ENCODE measurements around the gene GPR137. TPM values are rescaled to one million over a fixed set of nuclear protein-coding genes. Genes with fewer than 3 reads are reported as not detected.
"Not testable (repeated sequence)": the region's sequence is repeated elsewhere in the genome, so short reads cannot be mapped to it uniquely, and the experiment has no call there.

GPR137 gene
- total RNA-seq, 3 donors from 2014 or later = 43.1 to 46.2 (median 43.9) TPM

GRCh38 chr11:64317961-64318765 lies 32.5 kb downstream of the GPR137 start, which contains the start of gene PRDX5:
PRDX5 (plus strand) TSS chr11:64318121; CDS start chr11:64318216, 95 bp downstream.
- no peaks in the 10 kb centered on the region for H3K27me3 Mint-ChIP-seq (ENCODE audit: low read depth)
- DNase-seq = peak; percentile 91
- peak within 1 kb of the TSS; percentile 94 for H3K4me3 Mint-ChIP-seq
- H3K36me3 Mint-ChIP-seq (ENCODE audit: insufficient read depth) = peaks cover 17% of the 10 kb centered on the region
- no peaks in the 10 kb centered on the region for H3K9me3 Mint-ChIP-seq
- peak; percentile 82 to 84 for ATAC-seq
- peaks cover 19% of the 10 kb centered on the region for H3K4me1 Mint-ChIP-seq (ENCODE audit: low read depth)

- Mint-ChIP-seq H3K9me3 (no peaks in the 10 kb centered on the region), H3K36me3 (ENCODE audit: insufficient read depth) (peaks cover 17% of the 10 kb centered on the region), H3K27me3 (ENCODE audit: low read depth) (no peaks in the 10 kb centered on the region), H3K4me3 (peak overlapping the region; percentile 94), H3K4me1 (ENCODE audit: low read depth) (peaks cover 19% of the 10 kb centered on the region)
- ATAC-seq (no peak), DNase-seq (no peak)
Measured at GRCh38 chr11:64318766-64319761, 33.4 kb downstream of the GPR137 start.

- Mint-ChIP-seq H3K4me3 (no peak overlapping the region), H3K9me3 (no peaks in the 10 kb centered on the region), H3K27me3 (ENCODE audit: low read depth) (no peaks in the 10 kb centered on the region), H3K4me1 (ENCODE audit: low read depth) (peaks cover 19% of the 10 kb centered on the region), H3K36me3 (ENCODE audit: insufficient read depth) (peaks cover 14% of the 10 kb centered on the region)
- no peak for DNase-seq
- no peak for ATAC-seq
Measured at GRCh38 chr11:64320556-64320955, 34.9 kb downstream of the GPR137 start.

GRCh38 chr11:64321026-64321425 lies 35.4 kb downstream of the GPR137 start:
- Mint-ChIP-seq H3K27me3 (ENCODE audit: low read depth) (no peaks in the 10 kb centered on the region), H3K9me3 (no peaks in the 10 kb centered on the region), H3K36me3 (ENCODE audit: insufficient read depth) (peaks cover 14% of the 10 kb centered on the region), H3K4me3 (no peak overlapping the region), H3K4me1 (ENCODE audit: low read depth) (peaks cover 19% of the 10 kb centered on the region)
- DNase-seq (no peak), ATAC-seq (no peak)

GRCh38 chr11:64321533-64321932 lies 35.9 kb downstream of the GPR137 start:
- Mint-ChIP-seq H3K4me3 (no peak overlapping the region), H3K9me3 (no peaks in the 10 kb centered on the region), H3K36me3 (ENCODE audit: insufficient read depth) (peaks cover 13% of the 10 kb centered on the region), H3K4me1 (ENCODE audit: low read depth) (peaks cover 15% of the 10 kb centered on the region), H3K27me3 (ENCODE audit: low read depth) (no peaks in the 10 kb centered on the region)
- ATAC-seq = no peak
- no peak for DNase-seq

- peaks cover 12% of the 10 kb centered on the region for H3K4me1 Mint-ChIP-seq (ENCODE audit: low read depth)
- no peak for ATAC-seq
- no peak for DNase-seq
- no peak overlapping the region for H3K4me3 Mint-ChIP-seq
- H3K9me3 Mint-ChIP-seq = no peaks in the 10 kb centered on the region
- H3K27me3 Mint-ChIP-seq (ENCODE audit: low read depth) = no peaks in the 10 kb centered on the region
- peaks cover 10% of the 10 kb centered on the region for H3K36me3 Mint-ChIP-seq (ENCODE audit: insufficient read depth)
Measured at GRCh38 chr11:64322925-64323260, 37.2 kb downstream of the GPR137 start.

GRCh38 chr11:64323373-64323772 lies 37.7 kb downstream of the GPR137 start:
- H3K36me3 Mint-ChIP-seq (ENCODE audit: insufficient read depth) = peaks cover 10% of the 10 kb centered on the region
- H3K4me1 Mint-ChIP-seq (ENCODE audit: low read depth) = peaks cover 9% of the 10 kb centered on the region
- ATAC-seq = no peak
- H3K9me3 Mint-ChIP-seq = no peaks in the 10 kb centered on the region
- no peaks in the 10 kb centered on the region for H3K27me3 Mint-ChIP-seq (ENCODE audit: low read depth)
- DNase-seq = no peak
- H3K4me3 Mint-ChIP-seq = no peak overlapping the region

GRCh38 chr11:64323984-64324383 lies 38.3 kb downstream of the GPR137 start:
- H3K4me1 Mint-ChIP-seq (ENCODE audit: low read depth); H3K9me3 Mint-ChIP-seq; DNase-seq; H3K36me3 Mint-ChIP-seq (ENCODE audit: insufficient read depth); H3K27me3 Mint-ChIP-seq (ENCODE audit: low read depth); H3K4me3 Mint-ChIP-seq; ATAC-seq: not testable (repeated sequence)

GRCh38 chr11:64324692-64325469 lies 39.2 kb downstream of the GPR137 start:
- H3K27me3 Mint-ChIP-seq (ENCODE audit: low read depth) = no peaks in the 10 kb centered on the region
- peaks cover 10% of the 10 kb centered on the region for H3K36me3 Mint-ChIP-seq (ENCODE audit: insufficient read depth)
- no peaks in the 10 kb centered on the region for H3K9me3 Mint-ChIP-seq

GRCh38 chr11:64327375-64327774 lies 41.7 kb downstream of the GPR137 start:
- Mint-ChIP-seq H3K9me3 (no peaks in the 10 kb centered on the region), H3K4me1 (ENCODE audit: low read depth) (peaks cover 8% of the 10 kb centered on the region), H3K4me3 (no peak overlapping the region), H3K36me3 (ENCODE audit: insufficient read depth) (no peaks in the 10 kb centered on the region), H3K27me3 (ENCODE audit: low read depth) (no peaks in the 10 kb centered on the region)
- ATAC-seq (no peak), DNase-seq (no peak)

More at GRCh38 chr11:64324692-64325469, 39.2 kb downstream of the GPR137 start:
- no peak for ATAC-seq
- Mint-ChIP-seq H3K4me3 (no peak overlapping the region), H3K4me1 (ENCODE audit: low read depth) (no peaks in the 10 kb centered on the region)
- DNase-seq = no peak

- DNase-seq (no peak), ATAC-seq (no peak)
- Mint-ChIP-seq H3K27me3 (ENCODE audit: low read depth) (no peaks in the 10 kb centered on the region), H3K36me3 (ENCODE audit: insufficient read depth) (no peaks in the 10 kb centered on the region), H3K4me3 (no peak overlapping the region), H3K9me3 (no peaks in the 10 kb centered on the region), H3K4me1 (ENCODE audit: low read depth) (peaks cover 8% of the 10 kb centered on the region)
Measured at GRCh38 chr11:64327993-64328392, 42.3 kb downstream of the GPR137 start.

- Mint-ChIP-seq H3K36me3 (ENCODE audit: insufficient read depth) (no peaks in the 10 kb centered on the region), H3K9me3 (no peaks in the 10 kb centered on the region), H3K4me3 (no peak overlapping the region), H3K4me1 (ENCODE audit: low read depth) (peaks cover 12% of the 10 kb centered on the region), H3K27me3 (ENCODE audit: low read depth) (no peaks in the 10 kb centered on the region)
- DNase-seq (no peak), ATAC-seq (no peak)
Measured at GRCh38 chr11:64330888-64331287, 45.2 kb downstream of the GPR137 start.

- peaks cover 12% of the 10 kb centered on the region for H3K4me1 Mint-ChIP-seq (ENCODE audit: low read depth)
- H3K27me3 Mint-ChIP-seq (ENCODE audit: low read depth) = no peaks in the 10 kb centered on the region
- DNase-seq (peak; percentile 62), ATAC-seq (peak; percentile 79)
- no peaks in the 10 kb centered on the region for H3K9me3 Mint-ChIP-seq
- peak overlapping the region; percentile 0 for H3K4me3 Mint-ChIP-seq
- H3K36me3 Mint-ChIP-seq (ENCODE audit: insufficient read depth) = no peaks in the 10 kb centered on the region
Measured at GRCh38 chr11:64331569-64332371, 46.1 kb downstream of the GPR137 start.

Data from activated T-cell treated with anti-CD3 and anti-CD28 coated beads, Interleukin-2, amount 50 U/mL, for 4 hours (primary cell).